ENCODE data around the gene CELSR1. TPM values are rescaled to one million over a fixed set of nuclear protein-coding genes. Genes with fewer than 3 reads are reported as not detected.
A peak's percentile ranks its signal among the peaks of the same experiment; 100 is the strongest.

Gene CELSR1
- total and polyA plus RNA-seq, 2 of the 13 experiments (the other 11 are each of a cell fraction or from before 2014, with no cell fraction given), result 0.78 to 1.8 TPM

- TF ChIP-seq, protein P1, sequence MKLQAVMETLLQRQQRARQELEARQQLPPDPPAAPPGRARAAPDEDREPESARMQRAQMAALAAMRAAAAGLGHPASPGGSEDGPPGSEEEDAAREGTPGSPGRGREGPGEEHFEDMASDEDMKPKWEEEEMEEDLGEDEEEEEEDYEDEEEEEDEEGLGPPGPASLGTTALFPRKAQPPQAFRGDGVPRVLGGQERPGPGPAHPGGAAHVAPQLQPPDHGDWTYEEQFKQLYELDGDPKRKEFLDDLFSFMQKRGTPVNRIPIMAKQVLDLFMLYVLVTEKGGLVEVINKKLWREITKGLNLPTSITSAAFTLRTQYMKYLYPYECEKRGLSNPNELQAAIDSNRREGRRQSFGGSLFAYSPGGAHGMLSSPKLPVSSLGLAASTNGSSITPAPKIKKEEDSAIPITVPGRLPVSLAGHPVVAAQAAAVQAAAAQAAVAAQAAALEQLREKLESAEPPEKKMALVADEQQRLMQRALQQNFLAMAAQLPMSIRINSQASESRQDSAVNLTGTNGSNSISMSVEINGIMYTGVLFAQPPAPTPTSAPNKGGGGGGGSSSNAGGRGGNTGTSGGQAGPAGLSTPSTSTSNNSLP (IDR thresholded peaks at IDR 0.05; ENCODE audit: low read depth, low read length), result peak; percentile 25; the same call in 1 of the 2 replicates
- peak; percentile 80 for TF ChIP-seq MEIS2 (CRISPR knock-in tag; IDR thresholded peaks at IDR 0.05)
- TF ChIP-seq ARID4A (CRISPR knock-in tag; IDR thresholded peaks at IDR 0.05; ENCODE audit: borderline replicate concordance), result peak; percentile 84
- TF ChIP-seq ZNF512B (CRISPR knock-in tag; IDR thresholded peaks at IDR 0.05; ENCODE audit: borderline replicate concordance), result no peak
- peak; percentile 99 for TF ChIP-seq ZNF746 (CRISPR knock-in tag; IDR thresholded peaks at IDR 0.05)
- no peak for TF ChIP-seq ZNF737 (CRISPR knock-in tag; IDR thresholded peaks at IDR 0.05; ENCODE audit: borderline replicate concordance)
- no peak for TF ChIP-seq ZFP36L2 (CRISPR knock-in tag; IDR thresholded peaks at IDR 0.05)
- peak; percentile 53; the same call in 1 of the 2 replicates for TF ChIP-seq YEATS2 (CRISPR knock-in tag; IDR thresholded peaks at IDR 0.05; ENCODE audit: borderline replicate concordance)
- TF ChIP-seq, protein P2, sequence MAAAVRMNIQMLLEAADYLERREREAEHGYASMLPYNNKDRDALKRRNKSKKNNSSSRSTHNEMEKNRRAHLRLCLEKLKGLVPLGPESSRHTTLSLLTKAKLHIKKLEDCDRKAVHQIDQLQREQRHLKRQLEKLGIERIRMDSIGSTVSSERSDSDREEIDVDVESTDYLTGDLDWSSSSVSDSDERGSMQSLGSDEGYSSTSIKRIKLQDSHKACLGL (CRISPR knock-in tag; IDR thresholded peaks at IDR 0.05), result peak; percentile 73; the same call in 1 of the 2 replicates
- TF ChIP-seq DRAP1 (CRISPR knock-in tag; IDR thresholded peaks at IDR 0.05), result no peak
- no peak for TF ChIP-seq WIZ (CRISPR knock-in tag; IDR thresholded peaks at IDR 0.05)
- TF ChIP-seq THYN1 (CRISPR knock-in tag; IDR thresholded peaks at IDR 0.05; ENCODE audit: borderline replicate concordance, low read depth), result no peak
- peak; percentile 33; the same call in 1 of the 2 replicates for TF ChIP-seq ARHGAP35 (CRISPR knock-in tag; IDR thresholded peaks at IDR 0.05; ENCODE audit: borderline replicate concordance)
- TF ChIP-seq ZNF180 (CRISPR knock-in tag; IDR thresholded peaks at IDR 0.05; ENCODE audit: borderline replicate concordance, low read depth), result no peak
- TF ChIP-seq ZSCAN31 (CRISPR knock-in tag; IDR thresholded peaks at IDR 0.05; ENCODE audit: low read depth), result no peak; the same call in 1 of the 2 replicates
- TF ChIP-seq FOSL1 (CRISPR knock-in tag; IDR thresholded peaks at IDR 0.05; ENCODE audit: borderline replicate concordance), result peak; percentile 99
- 0 out of 2 replicates have a peak, but pooled peaks have one; percentile 43 for TF ChIP-seq ZNF121 (CRISPR knock-in tag; IDR thresholded peaks at IDR 0.05)
Measured at GRCh38 chr22:46377525-46378425, 159.6 kb downstream of the CELSR1 start (continued).
